GM23338 (cell line): Measurements from ENCODE around the gene CAPZA1. TPM values are rescaled to one million over a fixed set of nuclear protein-coding genes. Genes with fewer than 3 reads are reported as not detected.

ENCODE experiments used
- ATAC-seq: fragments of 200-7000 bp; cut with Tn5 transposase; 3 replicates; pipeline ENCODE4 v1.9.1; 2020
- DNase-seq: peaks from one replicate; pipeline ENCODE4 v3.0.0-alpha.2; 2015; ENCODE audit warnings: low spot score
- H2AFZ ChIP-seq: fragments of 200-600 bp; sonication (generic); 2 replicates; pipeline ENCODE4 v1.8.0; 2016; ENCODE audit warnings: antibody characterized with exemption, mild to moderate bottlenecking, moderate library complexity
- H3F3A ChIP-seq: fragments of 200-600 bp; sonication (generic); replicated peaks from 2 replicates; pipeline ENCODE4 v1.8.0; 2017; ENCODE audit warnings: antibody characterized with exemption, mixed run types, low read depth
- H3K27ac ChIP-seq: fragments of 200-600 bp; sonication (generic); 2 replicates; pipeline ENCODE4 v1.6.1; 2016; ENCODE audit warnings: low read depth
- H3K27me3 ChIP-seq: fragments of 200-600 bp; sonication (generic); 2 replicates; pipeline ENCODE4 v1.8.0; 2016; ENCODE audit warnings: mild to moderate bottlenecking, mixed run types, moderate library complexity; ENCODE audit not compliant: insufficient read depth
- H3K36me3 ChIP-seq: fragments of 200-600 bp; sonication (generic); 2 replicates; pipeline ENCODE4 v1.8.0; 2016; ENCODE audit warnings: mild to moderate bottlenecking; ENCODE audit not compliant: insufficient read depth
- H3K4me1 ChIP-seq: fragments of 200-600 bp; sonication (generic); 2 replicates; pipeline ENCODE4 v1.8.0; 2016; ENCODE audit warnings: mild to moderate bottlenecking, moderate library complexity; ENCODE audit not compliant: insufficient read depth
- H3K4me2 ChIP-seq: fragments of 200-600 bp; sonication (generic); 2 replicates; pipeline ENCODE4 v1.7.1; 2017; ENCODE audit warnings: mixed run types
- H3K4me3 ChIP-seq: fragments of 200-600 bp; sonication (generic); 2 replicates; pipeline ENCODE4 v1.6.1; 2016; ENCODE audit warnings: mixed run types
- H3K79me2 ChIP-seq: fragments of 200-600 bp; sonication (generic); replicated peaks from 2 replicates; pipeline ENCODE4 v1.8.0; 2017; ENCODE audit warnings: mild to moderate bottlenecking; ENCODE audit not compliant: insufficient read depth
- H3K9me2 ChIP-seq: fragments of 200-600 bp; sonication (generic); 2 replicates; pipeline ENCODE4 v1.8.0; 2017; ENCODE audit not compliant: insufficient read depth
- H4K20me1 ChIP-seq: fragments of 200-600 bp; sonication (generic); replicated peaks from 2 replicates; pipeline ENCODE4 v1.8.0; 2017; ENCODE audit warnings: mild to moderate bottlenecking; ENCODE audit not compliant: insufficient read depth
- H3K27ac Mint-ChIP-seq: 2 replicates; pipeline ENCODE4 v1.8.0; 2020; ENCODE audit warnings: inconsistent platforms, mild to moderate bottlenecking, moderate library complexity, mixed read lengths
- H3K27me3 Mint-ChIP-seq: 3 replicates; pipeline ENCODE4 v1.8.0; 2022; ENCODE audit warnings: low read depth, mild to moderate bottlenecking, moderate library complexity, mixed read lengths, inconsistent platforms; ENCODE audit not compliant: insufficient read depth, poor library complexity
- H3K36me3 Mint-ChIP-seq: 3 replicates; pipeline ENCODE4 v1.8.0; 2021; ENCODE audit warnings: low read depth, mild to moderate bottlenecking, inconsistent platforms, moderate library complexity, mixed read lengths
- H3K4me1 Mint-ChIP-seq: 3 replicates; pipeline ENCODE4 v1.8.0; 2020; ENCODE audit warnings: mild to moderate bottlenecking, inconsistent platforms, mixed read lengths
- H3K4me3 Mint-ChIP-seq: 3 replicates; pipeline ENCODE4 v1.8.0; 2021; ENCODE audit warnings: moderate library complexity, mild to moderate bottlenecking, inconsistent platforms, mixed read lengths
- H3K9me3 Mint-ChIP-seq: 3 replicates; pipeline ENCODE4 v1.8.0; 2020; ENCODE audit warnings: moderate library complexity, mild to moderate bottlenecking, inconsistent platforms, mixed read lengths
- CREB1 ChIP-seq: fragments of 250-450 bp; sonication (Bioruptor Pico); IDR thresholded peaks from 2 replicates; pipeline ENCODE4 v1.5.0; 2020; ENCODE audit warnings: low read depth, mild to moderate bottlenecking, moderate library complexity
- EZH2 ChIP-seq: fragments of 200-600 bp; sonication (generic); IDR thresholded peaks from one replicate; pipeline ENCODE4 v1.8.0; 2017; ENCODE audit warnings: antibody characterized with exemption, mild to moderate bottlenecking, low read depth; ENCODE audit not compliant: unreplicated experiment
- EZH2phosphoT487 ChIP-seq: fragments of 200-600 bp; sonication (generic); IDR thresholded peaks from one replicate; pipeline ENCODE4 v1.8.1; 2018; ENCODE audit warnings: antibody characterized with exemption; ENCODE audit not compliant: unreplicated experiment
- JUNB ChIP-seq: IDR thresholded peaks from one replicate; pipeline ENCODE4 v1.6.1; 2016; ENCODE audit warnings: antibody characterized with exemption; ENCODE audit not compliant: unreplicated experiment
- NANOG ChIP-seq: IDR thresholded peaks from 2 replicates; pipeline ENCODE4 v1.6.1; 2016; ENCODE audit warnings: antibody characterized with exemption, borderline replicate concordance
- POLR2AphosphoS5 ChIP-seq: IDR thresholded peaks from 2 replicates; pipeline ENCODE4 v1.6.1; 2016; ENCODE audit warnings: antibody characterized with exemption, low read depth
- ZNF114 ChIP-seq: fragments of 250-450 bp; sonication (Bioruptor Pico); IDR thresholded peaks from 2 replicates; pipeline ENCODE4 v1.5.0; 2020; ENCODE audit warnings: mild to moderate bottlenecking, moderate library complexity
- ZNF331 ChIP-seq: fragments of 250-450 bp; sonication (Bioruptor Pico); IDR thresholded peaks from 2 replicates; pipeline ENCODE4 v1.5.0; 2020; ENCODE audit warnings: low read depth, mild to moderate bottlenecking, moderate library complexity
- polyA plus RNA-seq: library from polyadenylated mRNA; unstranded; fragments of >200 nt; fragmentation: Nextera tagmentation; extraction: Ambion mirVana; gene quantifications from 2 replicates; pipeline ENCODE4 v1.2.1, GENCODE V29; 2016
- total RNA-seq: library from RNA; depleted of rRNA; stranded (reverse); fragments of >200 nt; shearing (Covaris generic); gene quantifications from 2 replicates; pipeline ENCODE4 v1.2.3, GENCODE V29; 2014
- TF ChIP-seq, protein P1 (sequence below), 2 experiments: fragments of 200-600 bp in 1 of 2; sonication (generic) in 1 of 2; conservative IDR thresholded peaks; 2 replicates each; pipeline versions ENCODE4 v1.5.1 to v1.6.1; 2016 to 2017; ENCODE audit warnings: antibody characterized with exemption in 2 of 2, low read depth in 2 of 2, mild to moderate bottlenecking in 2 of 2, moderate library complexity in 1 of 2
- TF ChIP-seq, protein P2 (sequence below): IDR thresholded peaks from 2 replicates; pipeline ENCODE4 v1.6.1; 2016; ENCODE audit warnings: antibody characterized with exemption

Gene CAPZA1
- total and polyA plus RNA-seq, 2 experiments from 2014 or later = 147 to 182 TPM

DNA sequence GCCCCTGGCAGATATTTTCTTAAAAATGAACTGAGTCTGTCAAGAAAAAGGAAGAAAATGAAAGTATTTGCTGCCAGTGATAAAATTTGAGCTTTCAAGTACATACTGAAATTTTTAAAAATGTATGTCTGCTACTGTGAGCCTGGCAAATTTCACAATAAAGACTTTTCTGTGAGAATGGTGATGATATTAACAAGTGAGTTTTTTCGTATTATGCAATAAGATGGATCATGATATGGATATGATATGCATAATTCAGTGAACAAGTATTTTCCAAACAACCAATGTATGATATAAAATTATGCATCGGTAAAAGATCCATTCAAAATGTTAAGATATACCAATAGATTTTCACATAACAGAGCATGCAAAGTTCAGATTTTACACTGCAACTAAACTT, 16.6 kb upstream of the CAPZA1 start:
- Histone ChIP-seq H3K9me2 (no peaks in the 10 kb centered on the region), H3F3A (0 out of 2 replicates have a peak, but pooled peaks cover 4% of the 10 kb centered on the region), H3K36me3 (peaks cover 19% of the 10 kb centered on the region; the same call in 1 of the 2 replicates), H3K27me3 (no peaks in the 10 kb centered on the region), H3K4me3 (no peak overlapping the region), H3K79me2 (no peaks in the 10 kb centered on the region), H4K20me1 (peaks cover 13% of the 10 kb centered on the region), H3K4me2 (no peak overlapping the region), H3K4me1 (no peaks in the 10 kb centered on the region), H2AFZ (no peak overlapping the region), H3K27ac (no peak overlapping the region)
- Mint-ChIP-seq H3K4me1 (no peaks in the 10 kb centered on the region), H3K27me3 (peaks cover 4% of the 10 kb centered on the region), H3K9me3 (no peaks in the 10 kb centered on the region), H3K4me3 (no peak overlapping the region), H3K36me3 (peaks cover 26% of the 10 kb centered on the region), H3K27ac (no peak overlapping the region)
- DNase-seq (no peak), ATAC-seq (no peak)
- TF ChIP-seq CREB1 (CRISPR knock-in tag) (no peak), EZH2 (no peak), POLR2AphosphoS5 (no peak), ZNF114 (CRISPR knock-in tag) (no peak), ZNF331 (CRISPR knock-in tag) (no peak), JUNB (no peak)
- TF ChIP-seq, protein P1, sequence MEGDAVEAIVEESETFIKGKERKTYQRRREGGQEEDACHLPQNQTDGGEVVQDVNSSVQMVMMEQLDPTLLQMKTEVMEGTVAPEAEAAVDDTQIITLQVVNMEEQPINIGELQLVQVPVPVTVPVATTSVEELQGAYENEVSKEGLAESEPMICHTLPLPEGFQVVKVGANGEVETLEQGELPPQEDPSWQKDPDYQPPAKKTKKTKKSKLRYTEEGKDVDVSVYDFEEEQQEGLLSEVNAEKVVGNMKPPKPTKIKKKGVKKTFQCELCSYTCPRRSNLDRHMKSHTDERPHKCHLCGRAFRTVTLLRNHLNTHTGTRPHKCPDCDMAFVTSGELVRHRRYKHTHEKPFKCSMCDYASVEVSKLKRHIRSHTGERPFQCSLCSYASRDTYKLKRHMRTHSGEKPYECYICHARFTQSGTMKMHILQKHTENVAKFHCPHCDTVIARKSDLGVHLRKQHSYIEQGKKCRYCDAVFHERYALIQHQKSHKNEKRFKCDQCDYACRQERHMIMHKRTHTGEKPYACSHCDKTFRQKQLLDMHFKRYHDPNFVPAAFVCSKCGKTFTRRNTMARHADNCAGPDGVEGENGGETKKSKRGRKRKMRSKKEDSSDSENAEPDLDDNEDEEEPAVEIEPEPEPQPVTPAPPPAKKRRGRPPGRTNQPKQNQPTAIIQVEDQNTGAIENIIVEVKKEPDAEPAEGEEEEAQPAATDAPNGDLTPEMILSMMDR (conservative IDR thresholded peaks at IDR 0.05; ENCODE audit: low read depth in 2 of 2) = no peak
- TF ChIP-seq, protein P2, sequence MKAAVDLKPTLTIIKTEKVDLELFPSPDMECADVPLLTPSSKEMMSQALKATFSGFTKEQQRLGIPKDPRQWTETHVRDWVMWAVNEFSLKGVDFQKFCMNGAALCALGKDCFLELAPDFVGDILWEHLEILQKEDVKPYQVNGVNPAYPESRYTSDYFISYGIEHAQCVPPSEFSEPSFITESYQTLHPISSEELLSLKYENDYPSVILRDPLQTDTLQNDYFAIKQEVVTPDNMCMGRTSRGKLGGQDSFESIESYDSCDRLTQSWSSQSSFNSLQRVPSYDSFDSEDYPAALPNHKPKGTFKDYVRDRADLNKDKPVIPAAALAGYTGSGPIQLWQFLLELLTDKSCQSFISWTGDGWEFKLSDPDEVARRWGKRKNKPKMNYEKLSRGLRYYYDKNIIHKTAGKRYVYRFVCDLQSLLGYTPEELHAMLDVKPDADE = no peak

DNA sequence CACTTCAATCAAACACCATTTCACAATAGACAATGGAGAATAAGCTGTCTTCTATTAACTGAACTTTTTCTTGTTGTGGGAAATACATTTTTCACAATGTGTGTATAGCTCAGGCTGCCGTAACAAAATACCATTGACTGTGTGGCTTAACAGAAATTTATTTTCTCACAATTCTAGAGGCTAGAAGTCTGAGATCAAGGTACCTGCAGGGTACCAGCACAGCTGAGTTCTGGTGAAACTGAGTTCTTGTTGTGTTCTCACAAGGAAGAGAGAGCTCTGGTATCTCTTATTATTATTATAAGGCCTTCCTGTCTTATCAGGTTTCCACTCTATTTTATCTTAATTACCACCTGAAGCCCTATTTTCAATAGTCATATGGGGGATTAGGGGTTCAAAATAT, 16.1 kb upstream of the CAPZA1 start:
- peaks cover 15% of the 10 kb centered on the region for H4K20me1 ChIP-seq
- no peak overlapping the region for H2AFZ ChIP-seq
- ATAC-seq = no peak
- no peak overlapping the region for H3K27ac ChIP-seq
- no peaks in the 10 kb centered on the region for H3K9me2 ChIP-seq
- DNase-seq = no peak
- H3K79me2 ChIP-seq = no peaks in the 10 kb centered on the region
- H3K4me3 ChIP-seq = no peak overlapping the region
- H3K27me3 Mint-ChIP-seq = peaks cover 4% of the 10 kb centered on the region
- H3K27ac Mint-ChIP-seq = no peak overlapping the region
- H3K4me1 ChIP-seq = no peaks in the 10 kb centered on the region
- no peaks in the 10 kb centered on the region for H3K9me3 Mint-ChIP-seq
- no peak overlapping the region for H3K4me3 Mint-ChIP-seq
- H3K27me3 ChIP-seq = no peaks in the 10 kb centered on the region
- H3K36me3 ChIP-seq = peaks cover 19% of the 10 kb centered on the region; the same call in 1 of the 2 replicates
- no peak overlapping the region for H3K4me2 ChIP-seq
- H3K4me1 Mint-ChIP-seq = no peaks in the 10 kb centered on the region
- 0 out of 2 replicates have a peak, but pooled peaks cover 4% of the 10 kb centered on the region for H3F3A ChIP-seq
- peaks cover 30% of the 10 kb centered on the region for H3K36me3 Mint-ChIP-seq
- TF ChIP-seq POLR2AphosphoS5 = no peak
- TF ChIP-seq EZH2phosphoT487 = no peak
- TF ChIP-seq EZH2 = no peak
- no peak for TF ChIP-seq JUNB
- no peak for TF ChIP-seq NANOG
- no peak for TF ChIP-seq ZNF331 (CRISPR knock-in tag)
- TF ChIP-seq, protein P1 (conservative IDR thresholded peaks at IDR 0.05; ENCODE audit: low read depth in 2 of 2) = no peak
